Sigmoid colon (tissue), 7 donors: ENCODE data around the gene TPI1. TPM values are rescaled to one million over a fixed set of nuclear protein-coding genes. Genes with fewer than 3 reads are reported as not detected.
A peak's percentile ranks its signal among the peaks of the same experiment; 100 is the strongest.

Source experiments
- DNase-seq: peaks from one replicate; pipeline ENCODE4 v3.0.0-alpha.2; 2019
- H3K27ac ChIP-seq, 4 donors: fragments of 200-600 bp; sonication (generic); one replicate each; pipeline ENCODE4 v1.5.1; 2016 to 2019; ENCODE audit warnings: mild to moderate bottlenecking in 1 of 4
- H3K27me3 ChIP-seq, 3 donors: fragments of 200-600 bp; sonication (generic); one replicate each; pipeline ENCODE4 v1.5.1; 2019; ENCODE audit warnings: mild to moderate bottlenecking in 1 of 3
- H3K36me3 ChIP-seq, 4 donors: fragments of 200-600 bp; sonication (generic); one replicate each; pipeline ENCODE4 v1.5.1; 2016 to 2019
- H3K4me1 ChIP-seq, 4 donors: fragments of 200-600 bp; sonication (generic); one replicate each; pipeline ENCODE4 v1.5.1; 2017 to 2019
- H3K4me3 ChIP-seq, 4 donors: fragments of 200-600 bp; sonication (generic); one replicate each; pipeline ENCODE4 v1.5.1; 2017 to 2019; ENCODE audit warnings: mild to moderate bottlenecking in 2 of 4, moderate library complexity in 1 of 4
- H3K9me3 ChIP-seq, 4 donors: fragments of 200-600 bp in 3 of 4; sonication (generic) in 3 of 4; one replicate each; pipeline versions ENCODE4 v1.5.1 to v1.6.1; 2013 to 2019
- CTCF ChIP-seq, 4 experiments: fragments of 450-650 bp in 3 of 4; fragments of 200-600 bp in 1 of 4; IDR thresholded peaks; one replicate each; pipeline ENCODE4 v1.5.1; 2016 to 2019; ENCODE audit warnings: antibody characterized with exemption in 4 of 4, mild to moderate bottlenecking in 3 of 4, moderate library complexity in 2 of 4
- EP300 ChIP-seq, 4 donors: sonication (generic); formaldehyde crosslinking; IDR thresholded peaks; one replicate each; pipeline ENCODE4 v1.6.1; 2017; ENCODE audit warnings: antibody characterized with exemption in 4 of 4
- POLR2A ChIP-seq, 2 donors: fragments of 450-650 bp; IDR thresholded peaks; one replicate each; pipeline ENCODE4 v1.6.1; 2016; ENCODE audit warnings: antibody characterized with exemption in 2 of 2, mild to moderate bottlenecking in 2 of 2, moderate library complexity in 2 of 2
- POLR2AphosphoS5 ChIP-seq, 4 donors: sonication (generic); formaldehyde crosslinking; IDR thresholded peaks; one replicate each; pipeline ENCODE4 v1.6.1; 2017; ENCODE audit warnings: antibody characterized with exemption in 4 of 4
- WGBS, 2 donors: extraction: QIAGEN DNeasy Blood & Tissue Kit; methylation state at CpG; one replicate each; pipeline ENCODE4 v1.1.7; 2013; 5-methylcytosine and 5-hydroxymethylcytosine counted together
- intact Hi-C: fragments of 100-400 bp; cut with DNase I; formaldehyde crosslinking; loops from one replicate; pipeline ENCODE4 v1.15.1; 2023
- polyA plus RNA-seq, 3 donors: library from polyadenylated mRNA; stranded (reverse); fragments of 200-250 nt; gene quantifications; one replicate each; pipeline ENCODE4 v1.2.3, GENCODE V29; 2013
- total RNA-seq, 4 donors: library from RNA; depleted of rRNA; stranded (reverse); fragments of >200 nt; gene quantifications; one replicate each; pipeline ENCODE4 v1.1.0, GENCODE V29; 2016
- donor health status: healthy with polysubstance abuse.
- donor health status: Bipolar disorder and iron deficiency.
- donor health status: healthy.

TPI1 gene
- total and polyA plus RNA-seq, 7 donors, result 194 to 994 (median 345) TPM

DNA sequence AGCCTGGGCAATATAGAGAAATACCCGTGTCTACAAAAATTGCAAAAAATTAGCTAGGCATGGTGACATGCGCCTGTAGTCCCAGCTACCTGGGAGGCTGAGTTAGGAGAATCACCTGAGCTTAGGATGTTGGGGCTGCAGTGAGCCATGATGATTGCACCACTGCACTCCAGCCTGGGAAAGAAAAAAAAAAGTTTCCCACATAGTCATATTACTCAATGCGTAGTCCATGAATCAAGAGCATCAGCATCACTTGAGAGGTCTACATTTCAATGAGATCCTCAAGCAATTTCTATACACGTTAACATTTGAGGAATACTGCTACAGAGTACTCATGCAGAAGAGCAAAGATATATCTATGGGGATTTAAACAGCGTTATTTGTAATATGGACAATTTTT, 32.1 kb downstream of the TPI1 start:
- no peak for TF ChIP-seq EP300 (IDR thresholded peaks at IDR 0.05)
- no peak for TF ChIP-seq POLR2A (IDR thresholded peaks at IDR 0.05)
- TF ChIP-seq POLR2AphosphoS5 (IDR thresholded peaks at IDR 0.05), result no peak
- TF ChIP-seq CTCF (IDR thresholded peaks at IDR 0.05), result no peak
- H3K27me3 ChIP-seq, result no peaks in the 10 kb centered on the region
- no peaks in the 10 kb centered on the region for H3K36me3 ChIP-seq
- no peak overlapping the region for H3K27ac ChIP-seq
- peaks cover 0 to 5% (median 4%) of the 10 kb centered on the region in 4 donors for H3K4me1 ChIP-seq
- DNase-seq, result no peak
- H3K9me3 ChIP-seq, result no peaks in the 10 kb centered on the region
- intact Hi-C loops, result no loop called here
- WGBS, 2 donors, result 43 to 75% methylated on average over 5 of the region's 5 CpGs
- H3K4me3 ChIP-seq, result no peak overlapping the region

DNA sequence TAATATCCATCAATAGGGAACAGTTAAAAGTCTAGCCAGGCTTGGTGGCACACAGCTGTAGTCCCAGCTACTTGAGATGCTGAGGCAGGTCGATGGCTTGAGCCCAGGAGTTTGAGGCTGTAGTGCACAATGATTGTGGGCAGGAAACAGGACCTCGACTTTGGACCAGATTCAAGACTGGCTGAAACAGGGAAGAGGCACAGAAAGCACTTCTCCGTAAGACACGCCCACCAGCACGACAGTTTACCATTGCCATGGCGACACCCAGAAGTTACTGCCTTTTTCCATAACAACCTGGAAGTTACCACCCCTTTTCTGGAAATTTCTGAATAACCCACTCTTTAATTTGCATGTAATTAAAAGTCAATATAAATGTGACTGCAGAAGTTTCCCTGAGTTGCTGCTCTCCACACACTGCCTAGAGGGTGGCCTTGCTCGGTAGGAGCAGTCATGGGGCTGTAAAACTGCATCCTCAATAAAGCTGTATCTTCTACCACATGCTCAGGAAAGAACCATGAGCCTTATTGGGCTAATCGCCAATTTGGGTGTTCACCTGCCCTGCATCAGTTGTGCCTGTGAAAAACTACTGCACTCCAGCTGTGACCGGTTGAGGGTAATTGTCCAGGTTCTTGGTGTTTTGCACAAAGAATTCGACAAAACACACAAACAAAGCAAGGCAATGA, 32.6 kb downstream of the TPI1 start:
- Histone ChIP-seq H3K36me3 (no peaks in the 10 kb centered on the region), H3K9me3 (no peaks in the 10 kb centered on the region), H3K27ac (no peak overlapping the region), H3K27me3 (no peaks in the 10 kb centered on the region), H3K4me3 (no peak overlapping the region), H3K4me1 (peaks cover 0 to 8% (median 5%) of the 10 kb centered on the region in 4 donors)
- WGBS, 2 donors, result 9 to 37% methylated on average over 10 of the region's 10 CpGs
- intact Hi-C loops, result no loop called here
- DNase-seq, result peak; percentile 81
- TF ChIP-seq POLR2AphosphoS5 (IDR thresholded peaks at IDR 0.05) (peak in 1 of 4 donors; percentile 9), POLR2A (IDR thresholded peaks at IDR 0.05) (peak in 1 of 2 donors; percentile 11), CTCF (IDR thresholded peaks at IDR 0.05) (no peak)

- TF ChIP-seq EP300 (IDR thresholded peaks at IDR 0.05) (no peak), POLR2A (IDR thresholded peaks at IDR 0.05) (no peak), POLR2AphosphoS5 (IDR thresholded peaks at IDR 0.05) (no peak), CTCF (IDR thresholded peaks at IDR 0.05) (no peak)
- Histone ChIP-seq H3K4me3 (no peak overlapping the region), H3K4me1 (peaks cover 0 to 14% (median 11%) of the 10 kb centered on the region in 4 donors), H3K9me3 (no peaks in the 10 kb centered on the region), H3K36me3 (peaks cover 0 to 15% (median 0%) of the 10 kb centered on the region in 4 donors), H3K27ac (no peak overlapping the region), H3K27me3 (no peaks in the 10 kb centered on the region)
- DNase-seq, result peak; percentile 0
- intact Hi-C loops, result no loop called here
- WGBS, 2 donors, result 23 to 65% methylated on average over 4 of the region's 4 CpGs
Measured at GRCh38 chr12:6902448-6902847, 35.1 kb downstream of the TPI1 start.

GRCh38 chr12:6903722-6904121, 36.4 kb downstream of the TPI1 start:
- H3K4me3 ChIP-seq, result no peak overlapping the region
- DNase-seq, result no peak
- no peaks in the 10 kb centered on the region for H3K9me3 ChIP-seq
- H3K27ac ChIP-seq, result no peak overlapping the region
- WGBS, 2 donors, result 76 to 79% methylated on average over 1 of the region's 1 CpG
- H3K27me3 ChIP-seq, result no peaks in the 10 kb centered on the region
- TF ChIP-seq CTCF (IDR thresholded peaks at IDR 0.05) (no peak), EP300 (IDR thresholded peaks at IDR 0.05) (no peak), POLR2A (IDR thresholded peaks at IDR 0.05) (no peak), POLR2AphosphoS5 (IDR thresholded peaks at IDR 0.05) (no peak)
- H3K36me3 ChIP-seq, result peaks cover 0 to 15% (median 0%) of the 10 kb centered on the region in 4 donors
- intact Hi-C loops, result no loop called here
- H3K4me1 ChIP-seq, result peaks cover 0 to 14% (median 11%) of the 10 kb centered on the region in 4 donors
